Omental fat pad (tissue), 4 donors: ENCODE data around the gene GALM. TPM values are rescaled to one million over a fixed set of nuclear protein-coding genes. Genes with fewer than 3 reads are reported as not detected.

Source experiments
- ATAC-seq: fragments of 150-250 bp; one replicate; pipeline ENCODE4 v1.9.1; 2016; ENCODE audit warnings: mild to moderate bottlenecking, moderate library complexity; ENCODE audit not compliant: low FRiP score
- DNase-seq: peaks from one replicate; pipeline ENCODE4 v3.0.0-alpha.2; 2019; ENCODE audit warnings: low spot score
- total RNA-seq, 4 donors: library from RNA; depleted of rRNA; stranded (reverse); fragments of >200 nt; gene quantifications; one replicate each; pipeline ENCODE4 v1.1.0, GENCODE V29; 2016
- TF ChIP-seq, protein P1 (sequence below), 3 donors: fragments of 450-650 bp; IDR thresholded peaks; one replicate each; pipeline ENCODE4 v1.5.1; 2016 to 2017; ENCODE audit warnings: antibody characterized with exemption in 3 of 3, mild to moderate bottlenecking in 3 of 3, moderate library complexity in 2 of 3

Gene GALM
- total RNA-seq, 4 donors from 2014 or later, result 9.7 to 29.3 (median 25.7) TPM

DNA sequence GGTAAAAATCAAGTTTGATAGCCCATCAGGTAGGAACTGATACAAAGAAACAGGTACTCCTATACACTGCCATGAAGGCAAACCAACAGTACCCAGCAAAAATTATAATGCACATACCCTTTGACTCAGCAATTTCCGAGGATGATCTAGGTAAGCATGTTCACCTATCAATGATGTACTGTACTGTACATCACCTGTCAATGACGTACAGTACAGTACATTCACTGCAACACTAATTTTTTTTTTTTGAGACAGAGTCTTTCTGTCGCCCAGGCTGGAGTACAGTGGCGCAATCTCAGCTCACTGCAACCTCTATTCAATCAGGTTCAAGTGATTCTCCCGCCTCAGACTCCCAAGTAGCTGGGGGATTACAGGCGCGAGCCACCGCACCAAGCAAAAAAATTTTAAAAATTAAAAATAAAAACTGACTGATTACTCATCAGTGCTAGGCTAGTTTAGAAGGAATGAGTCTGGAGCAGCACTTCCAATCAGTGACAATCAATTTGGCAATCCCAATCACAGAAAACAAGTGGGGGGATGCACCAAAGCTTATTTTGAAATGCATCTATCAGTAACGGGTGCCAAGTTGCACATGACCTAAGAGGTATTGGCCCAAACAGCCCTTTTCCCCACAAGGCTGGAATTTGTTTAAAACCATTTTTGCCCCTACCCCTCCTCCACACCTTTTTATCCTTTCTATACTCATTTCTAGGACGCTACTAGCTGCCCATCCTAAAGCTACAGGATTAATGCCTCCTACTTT is 77.1 kb downstream of the GALM start:
- DNase-seq (no peak), ATAC-seq (no peak)
- TF ChIP-seq, protein P1, sequence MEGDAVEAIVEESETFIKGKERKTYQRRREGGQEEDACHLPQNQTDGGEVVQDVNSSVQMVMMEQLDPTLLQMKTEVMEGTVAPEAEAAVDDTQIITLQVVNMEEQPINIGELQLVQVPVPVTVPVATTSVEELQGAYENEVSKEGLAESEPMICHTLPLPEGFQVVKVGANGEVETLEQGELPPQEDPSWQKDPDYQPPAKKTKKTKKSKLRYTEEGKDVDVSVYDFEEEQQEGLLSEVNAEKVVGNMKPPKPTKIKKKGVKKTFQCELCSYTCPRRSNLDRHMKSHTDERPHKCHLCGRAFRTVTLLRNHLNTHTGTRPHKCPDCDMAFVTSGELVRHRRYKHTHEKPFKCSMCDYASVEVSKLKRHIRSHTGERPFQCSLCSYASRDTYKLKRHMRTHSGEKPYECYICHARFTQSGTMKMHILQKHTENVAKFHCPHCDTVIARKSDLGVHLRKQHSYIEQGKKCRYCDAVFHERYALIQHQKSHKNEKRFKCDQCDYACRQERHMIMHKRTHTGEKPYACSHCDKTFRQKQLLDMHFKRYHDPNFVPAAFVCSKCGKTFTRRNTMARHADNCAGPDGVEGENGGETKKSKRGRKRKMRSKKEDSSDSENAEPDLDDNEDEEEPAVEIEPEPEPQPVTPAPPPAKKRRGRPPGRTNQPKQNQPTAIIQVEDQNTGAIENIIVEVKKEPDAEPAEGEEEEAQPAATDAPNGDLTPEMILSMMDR (IDR thresholded peaks at IDR 0.05), result no peak

DNA sequence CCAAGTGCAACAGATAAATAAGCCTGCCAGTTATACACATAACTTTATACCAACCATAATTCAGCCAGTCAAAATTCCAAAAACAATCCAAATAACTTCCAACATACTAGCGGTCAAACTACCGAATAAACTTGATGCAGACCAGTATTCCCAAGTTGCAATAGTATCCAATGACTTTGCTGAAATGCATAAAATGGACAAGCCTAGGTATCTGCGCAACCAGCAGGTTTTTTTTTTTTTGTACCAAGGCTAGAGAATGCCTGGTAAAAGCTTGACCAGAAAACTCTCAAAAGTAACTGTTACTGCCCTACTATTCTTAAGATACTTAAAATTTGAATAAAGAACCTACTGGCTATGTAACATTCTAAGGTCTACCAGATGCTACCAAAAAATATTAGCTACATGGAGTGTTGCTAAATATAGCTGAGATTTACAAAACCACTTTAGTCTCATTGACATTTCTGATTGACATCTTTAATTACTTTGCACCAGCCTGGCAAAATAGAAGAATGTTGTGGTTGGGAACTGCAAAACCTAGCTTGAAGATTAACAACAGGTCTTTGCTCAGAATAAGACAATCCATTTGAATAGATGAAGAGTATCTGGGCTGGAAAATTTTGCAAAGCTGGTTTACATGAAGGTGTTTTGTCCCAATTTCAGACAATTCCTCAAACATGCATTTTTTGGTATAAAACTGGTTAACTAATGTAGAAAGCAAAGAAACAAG is 77.9 kb downstream of the GALM start:
- no peak for ATAC-seq
- DNase-seq, result no peak
- TF ChIP-seq, protein P1 (IDR thresholded peaks at IDR 0.05), result no peak

DNA sequence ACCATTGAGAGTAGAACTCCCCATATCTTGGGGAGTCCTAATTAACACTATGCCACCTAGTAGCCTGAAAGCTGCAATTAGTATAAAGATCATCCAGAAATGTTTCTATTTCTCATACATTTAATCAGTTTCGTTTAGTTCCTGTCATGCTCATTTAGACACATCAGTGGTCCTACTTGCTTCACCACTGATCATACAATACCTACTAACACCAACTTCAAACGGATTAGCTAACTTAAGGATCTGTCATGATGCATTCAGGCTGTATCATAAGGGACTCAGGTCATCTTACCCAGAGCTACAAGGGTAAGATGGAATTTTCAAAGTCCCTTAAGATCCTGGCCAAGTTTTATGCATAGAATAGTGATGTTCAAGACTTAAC is 78.5 kb downstream of the GALM start:
- ATAC-seq, result no peak
- TF ChIP-seq, protein P1 (IDR thresholded peaks at IDR 0.05), result no peak
- no peak for DNase-seq

DNA sequence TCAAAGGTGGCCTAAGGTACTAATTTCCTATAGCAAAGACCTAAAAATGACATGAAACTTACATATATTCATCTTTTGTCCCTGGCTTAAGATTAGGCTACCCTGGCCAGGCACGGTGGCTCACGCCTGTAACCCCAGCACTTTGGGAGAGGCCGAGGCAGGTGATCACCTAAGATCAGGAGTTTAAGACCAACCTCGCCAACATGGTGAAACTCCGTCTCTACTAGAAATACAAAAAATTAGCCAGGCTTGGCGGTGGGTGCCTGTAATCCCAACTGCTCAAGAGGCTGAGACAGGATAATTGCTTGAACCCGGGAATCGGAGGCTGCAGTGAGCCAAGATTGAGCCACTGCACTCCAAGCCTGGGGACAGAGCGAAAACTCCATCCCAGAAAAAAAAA is 79.4 kb downstream of the GALM start:
- TF ChIP-seq, protein P1 (IDR thresholded peaks at IDR 0.05), result no peak
- DNase-seq (no peak), ATAC-seq (no peak)

DNA sequence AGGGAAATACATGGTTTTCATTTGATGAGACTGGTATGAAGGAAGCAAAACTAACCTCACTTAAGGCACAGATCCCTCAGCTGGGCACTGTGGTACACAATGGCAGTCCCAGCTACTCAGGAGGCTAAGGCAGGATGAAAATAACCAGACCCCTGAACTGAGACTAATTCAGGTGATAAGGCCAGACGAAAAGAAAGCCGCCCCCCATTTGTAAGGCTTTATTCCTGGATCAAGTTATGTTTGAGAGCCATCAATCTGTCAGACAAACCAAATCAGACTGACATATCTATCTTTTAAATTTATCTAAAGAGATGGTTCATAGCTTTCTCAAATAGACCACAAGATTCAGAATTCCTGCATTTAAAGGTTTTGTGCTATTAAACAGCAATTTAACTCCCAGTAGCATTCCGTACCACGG is 81.1 kb downstream of the GALM start:
- no peak for ATAC-seq
- TF ChIP-seq, protein P1 (IDR thresholded peaks at IDR 0.05), result no peak
- DNase-seq, result no peak

DNA sequence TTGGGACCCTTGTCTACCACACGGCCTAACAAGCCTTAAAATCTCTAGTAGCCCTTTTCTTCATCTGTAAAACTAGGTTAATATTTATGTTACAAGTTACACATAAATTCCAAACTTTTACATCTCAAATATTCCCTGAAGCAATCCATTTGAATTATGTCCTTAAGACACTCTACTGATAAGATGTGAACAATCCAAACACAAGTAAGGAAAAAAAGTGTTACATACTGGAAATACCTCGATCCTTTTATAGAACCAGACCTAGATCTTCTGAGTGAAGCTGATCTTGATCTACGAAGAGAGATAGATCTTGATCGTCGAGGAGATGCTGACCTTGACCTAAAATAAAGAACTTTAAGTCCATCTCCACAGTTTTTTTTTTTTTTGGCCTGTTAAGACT is 81.9 kb downstream of the GALM start:
- TF ChIP-seq, protein P1 (IDR thresholded peaks at IDR 0.05), result no peak
- ATAC-seq (no peak), DNase-seq (no peak)

DNA sequence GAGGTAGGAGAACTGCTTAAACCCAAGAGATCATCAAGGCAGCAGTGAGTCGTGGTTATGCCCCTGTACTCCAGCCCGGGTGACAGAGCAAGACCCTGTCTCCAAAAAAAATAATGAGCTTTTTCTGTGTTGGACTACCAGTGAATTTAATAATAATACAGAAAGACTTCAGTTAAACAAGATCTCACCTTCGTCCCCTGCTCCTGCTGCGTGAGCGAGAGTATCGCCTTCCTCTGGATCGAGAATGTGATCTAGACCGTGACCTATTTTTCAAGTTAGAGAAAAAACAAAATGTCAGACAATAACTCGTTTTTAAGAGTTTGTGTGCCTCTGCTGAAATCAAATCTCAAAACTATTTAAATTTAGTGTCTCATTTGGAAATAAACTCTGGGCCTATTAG is 82.5 kb downstream of the GALM start:
- TF ChIP-seq, protein P1 (IDR thresholded peaks at IDR 0.05), result no peak
- DNase-seq (no peak), ATAC-seq (no peak)
